Subcutaneous abdominal adipose tissue (tissue), 5 donors: ENCODE results near the gene HMGA1.
"Not testable (repeated sequence)": the region's sequence is repeated elsewhere in the genome, so short reads cannot be mapped to it uniquely, and the experiment has no call there.

Experiments
- H3K27ac ChIP-seq: one replicate; pipeline ENCODE4 v1.7.0; 2013; ENCODE audit warnings: low read depth, mild to moderate bottlenecking, inconsistent platforms, low read length, moderate library complexity
- H3K27me3 ChIP-seq, 5 donors: one replicate each; pipeline ENCODE4 v1.7.0; 2013; ENCODE audit warnings: low read length in 5 of 5, inconsistent platforms in 1 of 5; ENCODE audit not compliant: control insufficient read depth in 5 of 5, insufficient read depth in 4 of 5
- H3K36me3 ChIP-seq, 5 donors: one replicate each; pipeline ENCODE4 v1.7.0; 2013; ENCODE audit warnings: low read length in 5 of 5; ENCODE audit not compliant: control insufficient read depth in 5 of 5, insufficient read depth in 5 of 5
- H3K4me1 ChIP-seq, 5 donors: one replicate each; pipeline ENCODE4 v1.7.0; 2013; ENCODE audit warnings: low read length in 5 of 5, mild to moderate bottlenecking in 3 of 5, moderate library complexity in 1 of 5; ENCODE audit not compliant: control insufficient read depth in 5 of 5, insufficient read depth in 5 of 5
- H3K4me3 ChIP-seq, 5 donors: one replicate each; pipeline ENCODE4 v1.7.0; 2013; ENCODE audit warnings: low read length in 5 of 5, low read depth in 1 of 5
- H3K9ac ChIP-seq, 5 donors: one replicate each; pipeline ENCODE4 v1.7.0; 2013; ENCODE audit warnings: low read length in 5 of 5, mild to moderate bottlenecking in 4 of 5, moderate library complexity in 3 of 5
- H3K9me3 ChIP-seq, 5 donors: one replicate each; pipeline ENCODE4 v1.7.0; 2013; ENCODE audit warnings: low read length in 5 of 5; ENCODE audit not compliant: control insufficient read depth in 5 of 5
- donor health status: healthy.
- donor health status: healthy.
- donor health status: healthy.
- donor health status: healthy.
- donor health status: healthy.

The HMGA1 gene

GRCh38 chr6:34252395-34252794, 15.7 kb downstream of the HMGA1 start:
- H3K9ac ChIP-seq, H3K4me3 ChIP-seq, H3K27me3 ChIP-seq, H3K9me3 ChIP-seq, H3K27ac ChIP-seq, H3K36me3 ChIP-seq: not testable (repeated sequence)
- H3K4me1 ChIP-seq = peaks cover 0 to 23% (median 18%) of the 10 kb centered on the region in 5 donors

- H3K27me3 ChIP-seq = no peaks in the 10 kb centered on the region
- no peaks in the 10 kb centered on the region for H3K9me3 ChIP-seq
- H3K4me1 ChIP-seq = no peaks in the 10 kb centered on the region
- no peak overlapping the region for H3K9ac ChIP-seq
- no peaks in the 10 kb centered on the region for H3K36me3 ChIP-seq
- no peak overlapping the region for H3K27ac ChIP-seq
- no peak overlapping the region for H3K4me3 ChIP-seq
Observed at GRCh38 chr6:34259529-34260069, 22.9 kb downstream of the HMGA1 start.

- no peak overlapping the region for H3K27ac ChIP-seq
- no peaks in the 10 kb centered on the region for H3K36me3 ChIP-seq
- H3K4me1 ChIP-seq = no peaks in the 10 kb centered on the region
- no peak overlapping the region for H3K9ac ChIP-seq
- H3K9me3 ChIP-seq = no peaks in the 10 kb centered on the region
- H3K27me3 ChIP-seq = no peaks in the 10 kb centered on the region
- no peak overlapping the region for H3K4me3 ChIP-seq
Observed at GRCh38 chr6:34260576-34261267, 24.0 kb downstream of the HMGA1 start.

- not testable (repeated sequence) for H3K27me3 ChIP-seq, H3K4me3 ChIP-seq, H3K9ac ChIP-seq
Observed at GRCh38 chr6:34263484-34263883, 26.8 kb downstream of the HMGA1 start.

GRCh38 chr6:34267746-34268145, 31.1 kb downstream of the HMGA1 start:
- Histone ChIP-seq H3K9me3 (no peaks in the 10 kb centered on the region), H3K4me1 (peaks cover 0 to 11% (median 6%) of the 10 kb centered on the region in 5 donors), H3K27me3 (no peaks in the 10 kb centered on the region), H3K36me3 (no peaks in the 10 kb centered on the region), H3K9ac (no peak overlapping the region), H3K4me3 (no peak overlapping the region), H3K27ac (no peak overlapping the region)

More at GRCh38 chr6:34263484-34263883, 26.8 kb downstream of the HMGA1 start:
- H3K27ac ChIP-seq, H3K4me1 ChIP-seq, H3K36me3 ChIP-seq, H3K9me3 ChIP-seq: not testable (repeated sequence)

GRCh38 chr6:34269132-34269531, 32.5 kb downstream of the HMGA1 start:
- H3K27ac ChIP-seq, H3K9me3 ChIP-seq, H3K9ac ChIP-seq, H3K27me3 ChIP-seq, H3K4me3 ChIP-seq, H3K36me3 ChIP-seq: not testable (repeated sequence)
- H3K4me1 ChIP-seq = peaks cover 1 to 23% (median 6%) of the 10 kb centered on the region in 5 donors

GRCh38 chr6:34269658-34270341, 33.1 kb downstream of the HMGA1 start:
- H3K9me3 ChIP-seq, H3K27me3 ChIP-seq, H3K36me3 ChIP-seq, H3K9ac ChIP-seq, H3K4me3 ChIP-seq, H3K27ac ChIP-seq: not testable (repeated sequence)
- peaks cover 1 to 23% (median 6%) of the 10 kb centered on the region in 5 donors for H3K4me1 ChIP-seq

GRCh38 chr6:34272013-34272926, 35.6 kb downstream of the HMGA1 start:
- Histone ChIP-seq H3K4me1 (peaks cover 1 to 36% (median 14%) of the 10 kb centered on the region in 5 donors), H3K4me3 (no peak overlapping the region), H3K27me3 (no peaks in the 10 kb centered on the region), H3K9ac (no peak overlapping the region), H3K36me3 (no peaks in the 10 kb centered on the region), H3K9me3 (no peaks in the 10 kb centered on the region), H3K27ac (no peak overlapping the region)

GRCh38 chr6:34273242-34273805, 36.7 kb downstream of the HMGA1 start:
- Histone ChIP-seq H3K4me1 (peaks cover 1 to 36% (median 14%) of the 10 kb centered on the region in 5 donors), H3K9ac (no peak overlapping the region), H3K27ac (no peak overlapping the region), H3K4me3 (no peak overlapping the region), H3K9me3 (no peaks in the 10 kb centered on the region), H3K27me3 (no peaks in the 10 kb centered on the region), H3K36me3 (no peaks in the 10 kb centered on the region)
